Right forelimb (tissue), 1 donor: Measurements from ENCODE around the gene PYGO2.
"Not testable (repeated sequence)": the region's sequence is repeated elsewhere in the genome, so short reads cannot be mapped to it uniquely, and the experiment has no call there.

Experiments
- DNase-seq: peaks from one replicate; pipeline ENCODE4 v3.0.0-alpha.2; 2018

The PYGO2 gene

DNA sequence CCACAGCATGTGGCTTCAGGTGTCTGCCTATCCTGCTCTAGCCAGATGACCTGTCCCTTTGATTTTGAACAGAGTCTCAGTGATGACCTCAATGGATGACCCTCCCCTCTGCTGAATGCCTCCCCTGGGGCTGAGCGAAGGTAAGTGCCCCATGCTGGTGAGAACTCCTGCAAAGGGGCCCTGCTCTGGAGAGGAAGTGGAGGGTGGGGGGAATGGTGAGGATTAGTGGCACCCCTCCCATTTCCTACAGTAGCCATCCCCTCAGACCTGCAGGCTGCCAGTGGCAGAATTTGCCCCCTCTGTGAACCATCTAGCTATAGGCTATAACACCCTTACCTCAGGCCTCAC lies 21.4 kb downstream of the PYGO2 start:
- no peak for DNase-seq

- peak; percentile 15 for DNase-seq
Observed at GRCh38 chr1:154938604-154939399, 22.8 kb downstream of the PYGO2 start.

DNA sequence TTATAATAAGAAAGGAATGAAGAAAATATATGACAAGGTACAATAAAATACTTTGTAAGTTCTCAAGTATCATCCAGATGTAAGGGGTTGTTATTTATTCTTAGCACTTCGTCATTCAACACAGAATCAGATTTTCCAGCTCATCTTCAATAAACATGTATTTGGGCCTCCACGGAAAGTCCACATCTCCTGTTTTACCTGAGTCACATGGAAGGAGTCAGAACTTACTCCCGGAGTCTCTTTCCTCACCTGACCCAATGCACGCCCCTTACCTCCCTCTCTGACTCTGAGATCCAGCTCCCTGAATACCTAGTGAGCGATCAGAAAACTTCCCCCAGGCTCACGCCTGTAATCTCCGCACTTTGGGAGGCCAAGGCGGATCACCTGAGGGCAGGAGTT lies 23.6 kb downstream of the PYGO2 start:
- peak; percentile 15 for DNase-seq

DNA sequence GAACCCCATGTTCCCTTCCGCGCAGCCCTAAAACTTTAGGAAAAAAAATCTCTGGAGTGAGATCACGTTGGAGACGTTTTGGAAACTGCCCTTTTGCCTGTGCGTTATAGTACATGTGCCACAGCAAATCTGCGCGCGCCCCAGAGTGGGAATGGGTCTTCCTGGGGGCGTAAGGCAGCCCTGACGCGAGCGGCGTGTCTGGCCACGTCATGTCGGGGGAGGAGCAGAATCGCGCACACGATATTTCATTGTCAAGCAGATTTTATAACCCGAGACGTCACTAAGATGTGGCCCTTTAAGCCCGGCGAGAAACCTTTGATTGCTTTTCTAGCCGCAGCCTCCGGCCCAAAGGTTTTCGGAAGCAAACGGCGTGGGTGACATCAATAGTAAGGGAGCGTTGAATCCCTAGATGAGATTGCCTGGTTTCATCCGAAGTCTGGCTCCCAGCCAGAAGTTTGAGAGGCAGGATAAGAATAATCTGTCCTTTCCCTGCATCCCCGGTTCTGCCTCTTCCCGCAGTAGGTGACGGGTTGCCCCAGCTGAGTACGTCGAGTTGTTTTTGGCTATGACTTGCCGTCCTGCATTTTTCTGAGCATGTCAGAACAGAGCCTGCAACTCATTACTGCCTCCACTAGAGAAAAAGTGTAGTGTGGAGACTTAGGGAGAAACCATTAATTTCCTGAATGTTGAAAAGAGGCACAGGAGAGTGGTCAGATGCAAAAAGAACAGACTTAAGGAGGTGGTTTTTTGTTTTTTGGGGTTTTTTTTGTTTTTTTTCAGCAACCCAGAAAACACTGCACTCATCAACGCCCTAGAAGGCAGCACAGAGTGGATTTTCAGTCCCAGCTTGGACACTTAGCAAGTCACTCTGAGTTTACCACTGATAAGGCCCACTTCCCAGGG lies 24.2 kb downstream of the PYGO2 start:
- DNase-seq, result peak; percentile 96

DNA sequence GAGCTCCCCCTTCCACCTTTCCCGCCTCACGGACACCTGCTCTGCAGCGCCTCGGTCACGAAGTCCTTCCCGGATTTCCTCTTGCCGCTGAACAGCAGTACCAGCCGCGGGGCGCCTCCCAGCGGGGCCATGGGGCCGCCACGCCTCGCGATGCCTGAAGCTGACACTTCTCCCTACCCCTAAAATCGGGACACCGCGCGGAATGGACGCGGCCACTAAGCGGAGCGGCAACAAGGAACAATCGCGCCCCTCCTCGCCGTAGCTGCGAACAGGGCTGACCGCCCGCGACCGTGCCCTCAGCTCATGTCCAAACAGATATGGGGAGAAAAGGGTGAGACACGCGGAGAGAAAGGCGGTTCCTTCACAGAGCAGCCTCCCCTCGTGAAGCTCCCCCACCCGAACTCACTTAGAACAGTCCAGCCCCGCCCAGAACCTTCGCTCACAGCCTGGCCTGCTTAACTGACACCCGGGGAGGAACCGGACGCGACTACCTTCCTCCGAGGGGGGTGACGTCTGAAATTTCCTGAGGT lies 25.0 kb downstream of the PYGO2 start, which contains the start of gene PMVK:
Gene PMVK (minus strand): TSS at position 165 of the 530 bp plus-strand sequence. CDS start 34 bp downstream, at position 131.
- peak; percentile 96 for DNase-seq

DNA sequence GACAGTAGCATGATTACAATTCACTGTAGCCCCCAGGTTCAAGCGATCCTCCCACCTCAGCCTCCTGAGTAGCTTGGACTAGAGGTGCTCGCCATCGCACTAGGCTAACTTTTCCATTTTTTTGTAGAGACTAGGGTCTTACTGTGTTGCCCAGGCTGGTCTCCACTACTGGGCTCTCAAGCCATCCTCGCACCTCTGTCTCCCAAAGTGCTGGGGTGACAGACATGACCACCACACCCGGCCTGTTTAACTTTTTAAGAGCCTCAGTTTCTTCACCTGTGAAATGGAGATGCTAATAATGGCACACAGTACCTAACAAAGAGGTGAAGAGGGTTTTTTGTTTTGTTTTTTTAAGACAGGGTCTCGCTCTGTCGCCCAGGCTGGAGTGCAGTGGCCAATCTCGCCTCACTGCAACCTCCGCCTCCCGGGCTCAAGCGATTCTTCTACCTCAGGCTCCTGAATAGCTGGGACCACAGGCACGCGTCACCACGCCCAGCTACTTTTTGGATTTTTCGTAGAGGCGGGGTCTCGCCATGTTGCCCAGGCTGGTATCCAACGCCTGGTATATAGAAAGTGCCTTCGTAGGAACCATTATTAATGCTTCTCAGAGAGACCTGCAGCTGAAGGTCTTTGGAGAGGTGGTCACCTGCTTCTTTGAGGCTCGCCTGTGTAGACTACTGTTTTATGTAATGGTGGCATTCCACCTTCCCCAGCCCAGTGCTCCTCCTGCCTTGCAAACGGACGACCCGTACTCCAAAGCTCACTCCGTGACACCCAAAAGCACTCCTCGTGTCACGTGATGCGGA lies 25.6 kb downstream of the PYGO2 start:
- no peak for DNase-seq

GRCh38 chr1:154934358-154934948 lies 27.1 kb downstream of the PYGO2 start:
- no peak for DNase-seq

GRCh38 chr1:154931940-154932487 lies 29.6 kb downstream of the PYGO2 start:
- DNase-seq, result no peak

DNA sequence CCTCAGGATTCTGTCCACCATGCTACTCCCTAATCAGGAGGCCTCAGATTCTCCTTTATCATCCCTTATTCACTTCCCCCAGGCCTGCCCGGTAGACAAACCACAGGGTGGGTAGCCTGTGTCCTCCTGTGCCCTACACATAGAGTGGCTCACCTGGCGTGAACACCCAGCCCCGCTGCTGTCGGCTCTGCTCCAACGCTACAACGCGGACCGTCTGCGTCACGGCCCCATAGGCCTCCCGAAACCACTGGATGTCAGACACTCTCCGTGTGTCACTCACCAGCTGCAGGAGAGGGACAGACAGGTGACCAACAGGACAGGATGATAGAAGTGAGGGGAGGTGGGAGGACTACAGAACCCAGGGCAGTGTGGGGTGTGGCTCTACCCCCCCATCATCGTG lies 35.4 kb downstream of the PYGO2 start:
- no peak for DNase-seq

- no peak for DNase-seq
Observed at GRCh38 chr1:154925335-154926170, 36.0 kb downstream of the PYGO2 start.

GRCh38 chr1:154923695-154924094 lies 37.9 kb downstream of the PYGO2 start:
- no peak for DNase-seq

DNA sequence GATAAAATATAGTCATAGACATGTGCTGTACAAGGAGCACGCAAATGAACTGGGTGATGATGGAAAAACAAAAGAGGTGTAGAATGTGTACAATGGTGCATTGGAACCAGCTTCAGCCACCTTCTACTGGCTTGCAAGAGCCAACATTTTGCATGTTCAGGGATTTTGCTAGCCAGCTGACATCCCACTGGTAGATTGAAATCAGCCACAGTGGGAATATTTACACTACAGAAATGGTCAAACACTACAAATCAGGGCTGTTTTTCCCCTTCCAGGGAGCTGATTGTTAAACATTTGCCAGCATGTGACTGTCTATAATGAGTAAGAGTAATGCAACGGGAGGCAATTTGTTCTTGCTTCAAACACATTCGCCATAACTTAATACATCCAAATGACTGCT lies 48.3 kb downstream of the PYGO2 start:
- no peak for DNase-seq

- DNase-seq, result no peak
Observed at GRCh38 chr1:154912755-154913154, 48.8 kb downstream of the PYGO2 start.

GRCh38 chr1:154911691-154912550 lies 49.7 kb downstream of the PYGO2 start:
- no peak for DNase-seq

DNA sequence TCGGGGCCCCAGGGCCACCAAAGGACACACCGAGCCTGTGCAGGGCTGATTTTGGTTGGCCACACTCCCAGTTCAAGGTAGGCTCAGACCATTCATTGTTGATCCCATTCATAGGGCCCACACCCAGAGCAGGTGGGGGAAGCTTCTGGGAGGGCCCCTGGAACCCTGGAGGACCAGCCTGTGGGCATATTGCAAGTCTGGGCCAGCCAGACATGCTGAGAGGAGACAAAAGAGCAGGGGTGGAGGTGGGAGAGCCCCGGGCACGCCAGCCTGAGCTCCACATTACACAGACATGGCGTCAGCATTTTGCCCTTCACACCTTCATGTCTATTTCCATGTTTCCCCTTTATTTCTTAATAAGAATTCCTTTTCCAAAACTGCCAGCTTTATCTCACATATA lies 50.7 kb downstream of the PYGO2 start:
- DNase-seq, result no peak

DNA sequence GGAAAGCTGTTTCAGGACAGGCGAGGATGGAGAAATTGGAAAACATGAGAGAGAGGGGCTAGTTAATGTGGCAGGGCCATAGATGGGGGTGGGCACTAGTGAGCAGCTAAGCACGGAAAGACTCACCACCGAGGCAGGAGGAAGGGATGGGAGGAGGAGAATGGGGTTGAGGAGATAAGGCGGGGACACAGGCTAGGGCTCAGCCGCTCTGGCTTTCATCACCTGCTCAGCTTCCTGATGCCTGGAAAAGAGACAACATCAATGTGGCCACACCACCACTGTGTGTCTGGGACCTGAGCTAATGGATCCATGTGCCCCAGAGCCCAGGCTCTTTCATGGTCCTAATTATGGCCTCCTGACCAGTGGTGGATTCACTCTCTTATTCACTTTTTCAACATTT lies 52.6 kb downstream of the PYGO2 start:
- DNase-seq, result no peak

DNA sequence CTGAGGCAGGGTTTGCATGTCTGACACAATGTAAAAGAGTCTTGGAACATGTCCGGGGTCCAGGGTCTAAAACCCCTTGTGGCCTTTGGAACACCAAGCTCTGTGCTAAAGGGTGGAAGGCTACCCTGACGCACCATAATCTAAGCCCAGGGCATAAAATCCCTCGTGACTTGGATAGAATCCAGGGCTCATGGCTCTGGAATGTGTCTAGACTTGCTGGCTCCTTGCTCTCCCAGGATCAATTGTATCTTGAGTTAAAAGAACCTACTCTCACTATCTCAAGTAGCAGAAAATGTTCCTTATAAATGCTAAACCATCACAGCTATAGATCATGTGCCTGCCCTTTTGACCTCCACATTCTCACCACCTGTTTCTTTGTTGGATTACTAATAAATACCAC lies 53.5 kb downstream of the PYGO2 start:
- not testable (repeated sequence) for DNase-seq
